GM21447 (cell line): ENCODE measurements around the gene ACTR2.
"Not testable (repeated sequence)": the region's sequence is repeated elsewhere in the genome, so short reads cannot be mapped to it uniquely, and the experiment has no call there.

ENCODE experiments used
- ATAC-seq: cut with Tn5 transposase; IDR thresholded peaks from one replicate; pipeline ENCODE4 v1.9.1; 2021; ENCODE audit not compliant: unreplicated experiment

Gene ACTR2

DNA sequence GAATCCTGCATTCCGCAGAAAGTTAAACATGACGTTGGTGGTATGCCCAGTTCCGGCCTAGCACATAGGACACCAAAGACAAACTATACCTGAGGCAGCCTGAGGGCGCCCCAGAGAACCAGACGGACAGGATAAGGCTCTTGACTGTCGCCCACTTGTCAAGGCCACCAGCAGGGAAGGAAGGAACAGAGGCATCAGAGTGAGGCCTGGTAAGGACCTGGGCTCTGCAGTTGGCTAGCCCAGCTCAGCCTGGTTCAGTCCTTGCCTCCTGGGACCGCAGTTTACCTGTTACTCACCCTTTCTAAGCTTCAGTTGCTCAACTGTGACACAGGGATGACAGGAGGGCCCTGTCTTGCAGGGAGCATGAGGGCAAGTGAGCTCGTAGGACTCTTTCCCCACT lies 82.1 kb downstream of the ACTR2 start:
- no peak for ATAC-seq

DNA sequence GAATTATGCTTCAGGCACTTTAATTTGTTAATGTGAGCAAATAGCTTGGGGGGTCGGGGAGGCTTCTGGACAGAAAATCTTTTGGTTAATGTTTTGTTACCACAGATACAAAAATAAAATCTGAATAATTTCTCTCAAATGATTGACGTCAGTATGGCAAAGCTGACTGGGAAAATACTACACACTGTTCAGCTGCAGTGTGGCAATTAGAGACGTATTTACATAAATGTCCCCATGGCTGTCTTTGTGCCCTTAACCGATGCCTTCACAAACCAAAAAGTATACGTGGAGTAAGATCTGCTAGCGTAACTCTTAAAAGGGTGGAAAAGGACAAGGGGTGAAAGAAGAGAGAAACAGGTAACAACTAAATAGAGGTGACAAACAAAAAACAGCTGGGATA lies 83.4 kb downstream of the ACTR2 start:
- ATAC-seq: no peak

DNA sequence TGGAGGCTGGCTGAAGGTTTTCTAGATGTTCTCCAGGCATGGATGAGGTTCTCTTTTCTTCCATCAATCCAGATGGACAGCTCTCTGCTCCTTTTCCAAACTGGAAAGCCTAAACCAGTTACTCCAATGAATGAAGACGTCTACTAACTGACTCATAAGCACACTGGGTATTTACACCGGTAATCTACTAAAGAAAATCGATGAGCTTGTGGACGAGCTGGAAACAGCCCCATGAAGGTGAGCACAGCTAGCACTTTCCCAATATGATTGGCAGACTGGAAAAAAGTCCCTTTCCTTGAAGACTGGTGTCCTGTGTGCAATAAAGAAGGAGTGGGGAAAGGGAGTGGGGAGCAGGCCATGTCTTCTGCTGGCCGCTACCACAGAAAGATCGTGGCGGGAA lies 84.0 kb downstream of the ACTR2 start:
- no peak for ATAC-seq

DNA sequence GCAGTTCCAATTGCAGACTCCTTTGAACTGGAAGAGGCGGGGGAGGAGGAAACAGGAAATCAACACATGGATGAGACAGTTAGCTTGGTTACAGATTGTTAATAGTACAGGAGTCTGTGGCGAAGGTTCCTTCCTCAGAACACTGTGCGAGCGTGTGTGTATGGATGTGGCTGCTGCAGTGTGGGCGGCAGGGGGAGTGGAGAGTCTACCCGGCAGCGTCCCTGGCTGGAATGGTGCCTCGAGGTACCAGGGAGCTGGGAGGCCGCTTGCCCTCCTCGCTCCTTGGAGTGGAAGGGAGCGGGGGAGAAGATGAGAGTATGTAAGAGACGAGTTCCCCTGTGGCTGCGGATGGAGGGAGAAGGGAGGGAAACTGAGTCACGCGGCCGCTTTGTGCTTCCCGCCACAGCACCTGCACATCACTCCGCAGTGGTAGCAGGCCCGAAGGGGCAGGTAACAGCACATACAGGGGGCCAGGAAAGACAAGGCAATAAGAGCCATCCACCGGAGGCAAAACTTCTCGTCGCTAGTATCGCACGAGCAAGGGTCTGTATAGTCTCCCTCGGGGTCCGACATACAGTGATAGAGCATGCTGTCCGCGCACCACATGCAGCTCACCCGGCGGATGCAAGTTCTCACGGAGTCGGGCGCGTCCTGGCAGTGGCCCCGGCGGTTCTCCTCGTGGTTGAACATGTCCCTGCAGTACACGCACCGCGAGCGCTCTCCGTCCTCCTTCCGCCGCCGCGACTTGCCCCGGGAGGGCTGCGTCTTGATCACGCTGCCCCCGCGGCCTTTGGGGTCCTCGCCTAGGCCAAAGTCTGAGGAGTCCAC lies 85.7 kb downstream of the ACTR2 start:
- ATAC-seq: no peak

DNA sequence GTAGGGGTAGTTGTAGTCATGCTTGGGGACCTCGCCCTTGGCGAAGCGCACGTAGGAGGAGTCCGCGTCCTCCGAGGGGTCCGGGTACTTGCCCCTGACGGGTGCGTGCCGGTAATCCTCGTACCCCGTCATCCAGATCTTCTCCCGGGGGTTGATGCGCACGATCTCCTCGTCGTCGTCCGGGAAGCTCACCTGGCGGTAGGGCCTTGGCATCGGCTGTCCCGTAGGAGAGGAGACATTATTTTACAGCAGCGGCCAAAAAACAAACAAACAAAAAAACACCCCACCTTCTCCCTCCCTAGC lies 86.3 kb downstream of the ACTR2 start:
- ATAC-seq: no peak

DNA sequence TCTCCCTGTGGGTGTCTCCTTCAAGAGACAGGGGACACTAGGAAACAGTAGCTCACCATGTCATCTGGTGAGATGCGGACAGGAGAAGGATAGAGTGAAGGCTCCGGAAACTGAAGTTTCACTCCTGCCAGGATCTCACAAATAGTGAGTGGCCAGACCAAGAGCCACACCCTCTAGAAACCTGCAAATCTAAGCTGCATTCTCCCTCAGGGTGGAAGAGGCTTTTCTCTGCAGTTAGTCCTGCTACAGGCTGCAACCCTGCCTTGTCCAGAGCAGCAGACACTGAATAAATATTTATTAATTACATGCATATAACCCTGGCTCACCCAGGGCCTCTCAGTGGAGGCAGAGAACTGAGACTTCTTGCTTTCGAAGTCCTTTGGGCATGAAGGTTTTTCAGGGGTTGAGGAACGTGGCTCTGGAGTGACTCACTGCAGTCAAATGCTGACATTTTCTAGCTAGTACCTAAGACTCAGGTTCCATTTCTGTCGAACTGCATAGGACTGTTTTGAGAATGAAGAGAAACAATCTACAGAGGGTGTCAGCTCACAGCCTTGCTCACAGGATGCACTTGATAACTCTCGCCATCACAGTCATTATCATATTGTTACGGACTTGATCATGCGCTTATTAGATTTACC lies 87.3 kb downstream of the ACTR2 start:
- no peak for ATAC-seq

DNA sequence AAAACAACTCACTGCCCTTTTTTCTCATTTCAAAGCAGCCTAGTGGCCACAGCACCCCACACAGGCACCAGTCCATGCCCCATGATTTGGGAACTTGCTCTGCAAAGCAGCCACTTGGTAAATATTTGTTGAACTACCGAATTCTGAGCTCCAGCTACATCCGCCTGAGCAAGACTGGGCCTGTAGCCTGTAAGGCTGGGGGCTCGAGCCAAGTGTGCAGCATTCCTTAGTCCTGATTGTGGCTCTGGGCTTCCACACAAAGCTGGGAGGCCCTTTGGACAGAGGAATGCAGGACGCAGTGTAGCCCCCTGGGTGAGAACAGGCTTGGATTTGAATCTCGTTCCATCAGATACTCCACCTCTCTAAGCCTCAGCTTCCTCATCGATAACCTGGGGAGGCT lies 88.4 kb downstream of the ACTR2 start:
- no peak for ATAC-seq

DNA sequence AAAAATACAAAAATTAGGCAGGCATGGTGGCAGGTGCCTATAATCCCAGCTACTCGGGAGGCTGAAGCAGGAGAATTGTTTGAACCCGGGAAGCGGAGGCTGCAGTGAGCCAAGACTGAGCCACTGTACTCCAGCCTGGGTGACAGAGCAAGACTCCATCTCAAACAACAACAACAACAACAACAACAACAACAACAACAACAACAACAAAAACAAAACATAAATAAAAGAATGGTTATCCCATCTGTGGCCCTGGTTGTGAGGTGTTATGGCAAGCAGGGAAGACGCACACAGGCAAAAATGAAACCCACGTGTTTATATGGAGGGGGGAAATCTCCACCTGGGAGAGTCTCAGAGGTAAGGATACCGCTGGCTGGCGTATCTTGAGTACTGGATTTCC lies 89.7 kb downstream of the ACTR2 start:
- not testable (repeated sequence) for ATAC-seq

DNA sequence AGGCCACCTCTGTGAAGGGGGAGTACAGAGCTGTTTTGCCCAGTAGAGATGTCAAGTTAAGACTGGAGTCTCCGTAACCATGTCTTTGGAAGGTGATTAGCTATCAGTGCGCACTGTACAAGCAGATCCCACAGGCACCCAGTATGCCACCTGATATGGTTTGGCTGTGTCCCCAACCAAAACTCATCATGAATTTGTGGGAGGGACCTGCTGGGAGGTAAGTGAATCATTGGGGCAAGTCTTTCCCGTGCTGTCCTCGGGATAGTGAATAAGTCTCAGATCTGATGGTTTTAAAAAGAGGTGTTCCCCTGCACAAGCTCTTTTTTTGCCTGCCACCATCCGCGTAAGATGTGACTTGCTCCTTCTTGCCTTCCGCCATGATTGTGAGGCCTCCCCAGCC lies 90.2 kb downstream of the ACTR2 start:
- no peak for ATAC-seq

DNA sequence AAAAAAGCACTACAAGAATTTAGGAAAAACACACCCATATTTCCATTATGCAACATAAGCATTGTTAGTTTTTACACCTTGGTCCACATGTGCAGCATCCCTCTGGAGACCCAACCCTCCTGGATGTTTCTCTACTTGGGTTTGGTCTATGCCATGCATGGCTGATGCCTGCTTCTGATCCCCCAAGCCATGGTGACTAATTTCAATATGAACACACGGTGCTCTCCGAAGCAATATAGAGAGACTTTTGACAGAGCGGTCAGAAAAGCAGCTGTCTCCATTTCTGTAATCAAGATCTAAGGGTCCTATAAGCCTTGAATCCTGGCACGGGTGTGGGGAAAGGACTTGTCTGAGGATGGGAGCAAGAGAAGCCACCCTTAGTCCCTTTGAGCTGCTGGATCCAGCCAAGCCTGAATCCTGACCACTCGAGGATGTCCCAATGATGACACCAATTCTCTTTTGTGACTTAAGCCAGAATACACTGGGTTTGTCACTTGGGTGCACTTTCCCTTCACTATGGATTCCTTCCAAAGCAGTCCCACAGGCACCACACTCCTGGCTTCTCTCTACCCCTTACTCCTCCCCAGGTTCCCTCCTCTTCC lies 91.5 kb downstream of the ACTR2 start:
- no peak for ATAC-seq

DNA sequence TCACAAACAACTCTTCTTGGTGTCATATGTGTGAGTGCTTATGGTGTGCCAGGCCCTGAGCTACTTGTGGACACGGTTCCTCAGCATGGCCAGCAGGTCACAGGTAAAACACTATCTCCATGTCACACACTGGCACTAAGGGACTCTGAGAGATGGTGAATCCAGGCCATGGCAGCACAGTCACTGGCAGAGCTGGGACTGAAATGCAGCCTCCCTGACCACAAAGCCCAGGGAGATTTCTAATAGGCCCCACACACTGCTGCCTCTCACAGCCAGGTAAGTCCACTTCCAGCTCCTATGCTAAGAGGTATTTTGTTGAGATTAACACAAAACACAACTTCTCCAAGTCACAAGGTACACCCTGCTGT lies 92.0 kb downstream of the ACTR2 start:
- ATAC-seq: no peak

DNA sequence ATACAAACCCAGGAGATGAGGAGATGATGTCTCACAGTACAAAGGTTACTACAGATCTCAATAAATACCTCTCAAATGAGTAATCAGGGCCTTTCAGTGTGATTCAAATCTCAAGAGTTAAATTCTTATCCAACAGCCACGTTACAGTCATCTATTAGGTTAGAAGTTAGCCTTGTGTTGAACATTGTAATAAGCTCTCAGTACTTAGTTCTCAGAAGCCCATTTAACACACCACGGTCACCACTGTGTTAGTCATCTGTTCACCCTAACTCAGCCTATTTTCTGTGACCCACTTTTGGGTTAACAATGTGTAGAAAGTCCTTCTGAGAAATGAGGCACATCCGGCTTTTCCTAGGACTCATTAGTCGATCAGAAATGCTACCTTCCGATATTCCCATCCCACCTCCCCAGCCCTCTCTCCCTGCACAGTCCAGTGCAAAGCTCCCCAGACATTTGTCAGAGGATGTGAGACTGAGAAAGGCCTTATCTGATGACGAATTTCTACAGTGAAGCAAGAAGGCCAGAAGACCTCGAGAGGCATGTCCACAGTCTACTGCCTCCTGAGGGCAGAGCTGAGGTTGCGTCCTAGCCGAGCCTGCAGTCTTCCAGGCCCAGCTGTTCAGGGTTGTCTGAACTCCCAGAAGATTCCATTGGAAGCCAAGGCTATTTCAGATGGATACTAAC lies 92.6 kb downstream of the ACTR2 start:
- peak; percentile 60 for ATAC-seq
